CD4-positive, alpha-beta T cell treated with Interleukin-4 for 4 hours (primary cell): ENCODE data around the gene NSL1.
"Not testable (repeated sequence)": the region's sequence is repeated elsewhere in the genome, so short reads cannot be mapped to it uniquely, and the experiment has no call there.

Experiments used
- DNase-seq: peaks from one replicate; pipeline ENCODE4 v3.0.0-alpha.2; 2020

NSL1 gene

GRCh38 chr1:212746546-212746945 is 45.0 kb downstream of the NSL1 start:
- DNase-seq = no peak

- no peak for DNase-seq
Observed at GRCh38 chr1:212745303-212745702, 46.3 kb downstream of the NSL1 start.

- DNase-seq = no peak
Observed at GRCh38 chr1:212743901-212744475, 47.6 kb downstream of the NSL1 start.

GRCh38 chr1:212738330-212738729 is 53.2 kb downstream of the NSL1 start:
- no peak for DNase-seq

- no peak for DNase-seq
Observed at GRCh38 chr1:212737559-212737958, 54.0 kb downstream of the NSL1 start.

DNA sequence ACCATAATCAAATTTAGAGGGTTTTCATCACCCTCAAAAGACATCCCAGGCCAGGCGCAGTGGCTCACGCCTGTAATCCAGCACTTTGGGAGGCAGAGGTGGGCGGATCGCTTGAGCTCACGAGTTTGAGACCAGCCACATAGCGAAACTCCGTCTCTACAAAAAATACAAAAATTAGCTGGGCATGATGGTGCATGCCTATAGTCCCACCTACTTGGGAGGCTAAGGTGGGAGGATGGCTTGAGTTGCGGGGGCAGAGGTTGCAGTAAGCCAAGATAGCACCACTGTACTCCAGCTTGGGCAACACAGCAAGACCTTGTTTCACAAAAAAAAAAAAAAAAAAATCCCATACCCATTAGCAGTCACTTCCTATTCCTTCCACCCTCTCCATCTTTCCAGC is 58.5 kb downstream of the NSL1 start:
- DNase-seq = no peak

DNA sequence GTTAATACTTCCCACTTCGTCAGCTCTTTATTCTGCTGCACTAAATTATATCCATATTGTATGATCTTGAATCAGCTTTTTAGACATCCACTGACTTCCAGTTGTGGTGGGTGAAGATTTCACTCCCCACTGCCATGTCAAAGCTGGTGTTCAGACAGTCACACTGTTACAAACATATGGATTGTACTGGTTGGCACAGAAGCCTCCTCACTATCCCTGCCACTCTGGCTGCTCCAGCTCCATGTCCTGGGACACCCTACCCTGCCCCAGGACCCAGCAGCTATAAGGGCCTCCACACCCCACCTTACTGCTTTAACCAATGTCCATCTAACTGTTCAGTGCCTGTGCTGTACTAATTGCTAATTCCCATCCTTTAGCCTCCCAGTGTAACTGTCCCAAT is 59.9 kb downstream of the NSL1 start:
- no peak for DNase-seq

GRCh38 chr1:212728606-212729005 is 63.0 kb downstream of the NSL1 start:
- no peak for DNase-seq

DNA sequence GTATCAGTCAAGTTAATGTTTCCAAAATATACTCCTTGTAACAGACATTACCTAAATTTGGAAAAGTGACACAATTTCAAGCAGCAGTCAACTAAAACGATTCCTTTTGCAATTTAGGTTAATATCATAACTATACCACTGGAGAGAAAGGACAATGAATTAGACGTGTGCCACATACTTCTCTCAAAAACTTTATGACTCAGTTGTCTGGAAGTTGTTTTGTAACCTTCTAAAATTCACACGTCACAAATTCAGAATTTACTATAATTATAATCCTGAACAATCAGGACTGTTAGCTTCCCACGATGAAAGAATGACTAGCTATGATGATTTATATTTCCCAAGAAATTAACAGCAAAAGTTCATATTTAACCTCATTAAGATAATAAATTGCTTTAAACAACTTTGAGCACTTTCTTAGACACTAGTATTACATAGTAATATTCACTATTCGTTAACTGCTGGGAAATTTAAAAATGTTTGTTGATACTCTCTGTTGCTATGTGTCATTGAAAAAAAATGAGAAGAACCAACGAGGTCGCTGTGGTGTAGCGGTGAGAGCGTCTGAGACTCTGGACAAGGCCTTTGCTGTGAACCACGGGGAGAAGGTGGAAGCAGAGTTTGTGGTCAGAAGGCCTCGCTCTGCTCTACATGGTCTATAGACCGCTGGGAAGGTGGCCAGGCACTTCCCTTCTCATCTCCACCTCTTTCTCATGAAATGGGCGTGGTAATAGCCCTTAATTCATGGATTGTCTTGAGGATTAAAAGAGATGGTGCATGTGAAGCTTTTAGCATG is 64.0 kb downstream of the NSL1 start:
- peak; percentile 32 for DNase-seq

- DNase-seq = not testable (repeated sequence)
Observed at GRCh38 chr1:212724679-212725078, 66.9 kb downstream of the NSL1 start.

DNA sequence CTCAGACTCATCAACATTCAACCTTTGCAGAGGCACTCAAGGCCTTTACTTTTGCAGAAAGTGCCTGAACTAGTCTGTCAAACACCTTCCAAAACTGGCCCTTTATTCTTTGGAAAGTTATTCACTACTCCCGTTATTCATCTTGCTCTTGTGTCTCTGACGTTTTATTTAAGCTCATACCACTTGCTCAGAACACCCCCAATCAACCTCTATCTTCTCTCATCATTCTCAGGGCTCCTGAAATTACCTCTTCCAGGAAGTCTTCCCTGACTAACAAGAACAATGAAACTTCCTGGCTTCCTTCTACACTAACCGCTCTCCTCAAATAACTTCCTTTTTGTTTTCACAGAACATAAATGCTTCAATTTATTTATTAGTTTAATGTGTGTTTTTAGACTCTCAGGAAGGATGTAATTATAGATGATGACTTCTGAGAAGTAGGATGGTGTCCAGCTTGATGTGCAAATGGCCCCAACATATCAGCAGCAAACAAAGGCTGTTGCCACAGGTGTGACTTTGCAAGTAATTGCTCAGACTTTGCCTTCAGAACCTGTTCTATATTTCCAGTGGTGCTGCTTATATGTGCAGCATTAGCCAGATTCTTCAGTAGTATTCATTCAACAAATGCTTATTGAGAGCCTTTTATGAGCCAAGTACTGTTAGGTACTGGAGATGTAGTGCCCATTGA is 69.2 kb downstream of the NSL1 start:
- no peak for DNase-seq

GRCh38 chr1:212721388-212722247 is 70.0 kb downstream of the NSL1 start:
- DNase-seq = peak; percentile 38

DNA sequence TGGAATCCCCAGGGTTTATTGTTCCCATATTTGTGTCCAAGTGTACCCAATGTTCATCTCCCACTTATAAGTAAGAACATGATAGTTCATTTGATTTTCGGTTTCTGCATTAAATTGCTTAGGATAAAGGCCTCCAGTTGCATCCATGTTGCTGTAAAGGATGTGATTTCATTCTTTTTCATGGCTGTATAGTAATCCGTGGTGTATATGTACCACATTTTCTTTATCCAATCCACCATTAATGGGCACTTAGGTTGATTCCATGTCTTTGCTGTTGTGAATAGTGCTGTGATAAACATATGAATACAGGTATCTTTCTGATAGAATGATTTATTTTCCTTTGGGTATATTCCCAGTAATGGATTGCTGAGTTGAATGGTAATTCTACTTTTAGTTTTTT is 71.9 kb downstream of the NSL1 start:
- DNase-seq = no peak

DNA sequence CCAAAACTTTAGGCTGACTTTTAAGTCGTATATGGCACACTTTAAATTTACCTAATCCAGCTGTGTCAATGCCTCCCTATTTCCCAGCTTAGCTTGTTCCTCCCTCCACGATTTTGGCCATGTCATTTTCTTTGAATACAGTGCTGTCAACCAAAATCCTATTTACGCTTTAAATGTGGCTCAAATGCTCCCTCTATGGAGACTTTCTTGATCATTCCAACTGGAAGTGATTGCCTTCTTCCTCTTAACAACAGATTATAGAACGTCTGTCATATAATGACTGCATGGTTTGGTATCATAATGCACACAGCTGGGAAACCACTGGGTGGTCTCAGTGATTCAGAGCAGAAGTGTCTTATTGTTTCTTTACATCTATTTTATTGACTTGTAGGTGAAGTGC is 73.1 kb downstream of the NSL1 start:
- DNase-seq = no peak

DNA sequence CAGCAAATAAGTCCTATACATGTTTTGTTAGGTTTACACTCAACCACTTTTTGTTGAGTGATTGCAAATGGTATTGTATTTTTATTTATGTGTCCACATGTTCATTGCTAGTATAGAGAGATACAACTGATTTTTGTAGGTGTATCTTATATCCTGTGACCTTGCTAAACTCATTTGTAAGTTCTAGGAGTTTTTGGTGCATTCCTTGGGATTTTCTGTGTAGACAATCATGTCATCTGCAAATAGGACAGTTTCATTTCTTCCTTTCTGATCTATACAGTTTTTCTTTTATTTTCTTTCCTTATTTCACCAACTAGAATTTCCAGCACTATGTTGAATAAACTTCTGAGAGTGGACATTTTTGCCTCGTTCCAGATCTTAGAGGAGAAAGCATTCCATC is 75.4 kb downstream of the NSL1 start:
- DNase-seq = no peak

- no peak for DNase-seq
Observed at GRCh38 chr1:212713465-212714136, 78.0 kb downstream of the NSL1 start.

- no peak for DNase-seq
Observed at GRCh38 chr1:212712451-212713303, 78.9 kb downstream of the NSL1 start.

DNA sequence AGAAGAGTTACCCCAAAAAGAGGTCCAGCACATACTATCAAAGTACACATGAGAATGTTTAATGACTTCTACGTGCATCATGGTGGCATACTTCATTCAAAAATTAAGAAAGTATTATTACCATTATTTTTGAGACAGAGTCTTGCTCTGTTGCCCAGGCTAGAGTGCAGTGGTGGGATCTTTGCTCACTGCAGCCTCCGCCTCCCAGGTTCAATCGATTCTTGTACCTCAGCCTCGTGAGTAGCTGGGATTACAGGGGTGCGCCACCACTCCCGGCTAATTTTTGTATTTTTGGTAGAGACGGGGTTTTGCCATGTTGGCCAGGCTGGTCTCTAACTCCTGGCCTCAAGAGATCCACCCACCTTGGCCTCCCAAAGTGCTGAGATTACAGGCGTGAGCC is 79.6 kb downstream of the NSL1 start:
- not testable (repeated sequence) for DNase-seq

- DNase-seq = no peak
Observed at GRCh38 chr1:212710566-212710965, 81.0 kb downstream of the NSL1 start.

DNA sequence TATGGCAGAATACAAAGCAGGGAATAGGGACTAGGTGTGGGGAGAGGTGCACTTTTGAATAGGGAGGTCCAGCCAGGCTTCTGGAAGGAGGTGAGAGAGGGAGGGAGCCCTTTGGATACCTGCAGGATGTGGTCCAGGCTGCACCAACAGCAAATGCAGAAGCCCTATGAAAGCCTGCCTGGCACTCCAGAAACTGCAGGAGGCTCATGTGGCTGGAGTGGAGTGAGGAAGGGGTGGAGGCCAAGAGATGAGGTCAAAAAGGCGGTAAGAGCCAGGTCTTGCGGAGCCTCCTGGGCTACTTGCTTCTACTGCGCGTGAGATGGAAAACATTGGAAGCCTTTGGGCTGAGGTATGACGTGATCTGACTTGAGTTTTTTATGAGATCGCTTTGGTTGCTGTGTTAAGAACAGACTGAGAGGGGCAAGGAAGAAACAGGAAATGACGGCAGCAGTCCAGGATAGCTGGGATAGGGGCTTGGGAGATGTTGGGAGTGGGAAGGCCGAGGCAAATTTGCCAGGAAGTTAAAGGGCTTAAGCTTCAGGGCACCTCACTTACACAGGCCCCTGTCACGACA is 87.5 kb downstream of the NSL1 start:
- DNase-seq = no peak

DNA sequence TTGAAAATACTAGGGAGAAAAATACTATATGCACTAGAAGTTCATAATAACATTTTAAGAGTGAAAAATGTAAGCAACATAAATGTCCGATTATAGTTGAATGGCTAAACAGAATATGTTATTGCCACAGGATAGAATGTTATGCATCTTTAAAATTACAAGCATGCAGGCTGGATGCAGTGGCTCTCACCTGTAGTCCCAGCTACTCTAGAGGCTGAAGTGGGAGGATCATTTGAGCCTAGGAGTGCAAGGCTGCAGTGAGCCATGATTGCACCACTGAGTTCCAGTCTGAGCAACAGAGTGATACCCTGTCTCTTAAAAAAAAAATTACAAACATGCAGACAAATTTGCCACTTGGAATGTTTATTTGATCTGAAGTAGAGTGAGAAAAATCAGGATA is 88.9 kb downstream of the NSL1 start:
- DNase-seq = no peak
